ENCODE measurements around the gene PDZRN3. TPM values are rescaled to one million over a fixed set of nuclear protein-coding genes. Genes with fewer than 3 reads are reported as not detected.

The PDZRN3 gene
- total RNA-seq, 1 donor from 2014 or later: 19.8 TPM

GRCh38 chr3:73475717-73476116, 149.0 kb downstream of the PDZRN3 start:
- DNase-seq (ENCODE audit: low read depth) (no peak), FAIRE-seq (no peak)
- Histone ChIP-seq H3K4me3 (ENCODE audit: insufficient read depth, low read depth, low read length) (no peak overlapping the region), H3K4me1 (ENCODE audit: insufficient read depth, low read length) (no peaks in the 10 kb centered on the region), H3K9ac (ENCODE audit: low read length) (no peak overlapping the region), H3K27ac (ENCODE audit: low read depth, low read length) (no peak overlapping the region), H3K9me3 (ENCODE audit: insufficient read depth, low read depth, low read length) (no peaks in the 10 kb centered on the region), H4K20me1 (ENCODE audit: insufficient read depth, low read length) (no peaks in the 10 kb centered on the region), H3K4me2 (ENCODE audit: low read length) (no peak overlapping the region), H3K27me3 (ENCODE audit: insufficient read depth, low read length) (no peaks in the 10 kb centered on the region), H3K79me2 (ENCODE audit: insufficient read depth, low read length) (no peaks in the 10 kb centered on the region), H3K36me3 (ENCODE audit: insufficient read depth, low read length) (no peaks in the 10 kb centered on the region), H2AFZ (ENCODE audit: low read depth, low read length) (no peak overlapping the region)
- TF ChIP-seq, protein P1, sequence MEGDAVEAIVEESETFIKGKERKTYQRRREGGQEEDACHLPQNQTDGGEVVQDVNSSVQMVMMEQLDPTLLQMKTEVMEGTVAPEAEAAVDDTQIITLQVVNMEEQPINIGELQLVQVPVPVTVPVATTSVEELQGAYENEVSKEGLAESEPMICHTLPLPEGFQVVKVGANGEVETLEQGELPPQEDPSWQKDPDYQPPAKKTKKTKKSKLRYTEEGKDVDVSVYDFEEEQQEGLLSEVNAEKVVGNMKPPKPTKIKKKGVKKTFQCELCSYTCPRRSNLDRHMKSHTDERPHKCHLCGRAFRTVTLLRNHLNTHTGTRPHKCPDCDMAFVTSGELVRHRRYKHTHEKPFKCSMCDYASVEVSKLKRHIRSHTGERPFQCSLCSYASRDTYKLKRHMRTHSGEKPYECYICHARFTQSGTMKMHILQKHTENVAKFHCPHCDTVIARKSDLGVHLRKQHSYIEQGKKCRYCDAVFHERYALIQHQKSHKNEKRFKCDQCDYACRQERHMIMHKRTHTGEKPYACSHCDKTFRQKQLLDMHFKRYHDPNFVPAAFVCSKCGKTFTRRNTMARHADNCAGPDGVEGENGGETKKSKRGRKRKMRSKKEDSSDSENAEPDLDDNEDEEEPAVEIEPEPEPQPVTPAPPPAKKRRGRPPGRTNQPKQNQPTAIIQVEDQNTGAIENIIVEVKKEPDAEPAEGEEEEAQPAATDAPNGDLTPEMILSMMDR (IDR thresholded peaks at IDR 0.05; ENCODE audit: insufficient read depth, low read depth, low read length): no peak
- no peak for TF ChIP-seq EZH2 (IDR thresholded peaks at IDR 0.05; ENCODE audit: insufficient read depth, low read length)
- Mint-ChIP-seq H3K36me3 (ENCODE audit: low read depth, unreplicated experiment) (peaks cover 6% of the 10 kb centered on the region), H3K27ac (ENCODE audit: unreplicated experiment) (no peak overlapping the region), H3K9me3 (ENCODE audit: unreplicated experiment) (peaks cover 1% of the 10 kb centered on the region), H3K27me3 (ENCODE audit: low read depth, unreplicated experiment) (no peaks in the 10 kb centered on the region), H3K4me1 (ENCODE audit: low read depth, unreplicated experiment) (peaks cover 7% of the 10 kb centered on the region), H3K4me3 (ENCODE audit: unreplicated experiment) (no peak overlapping the region)

GRCh38 chr3:73475175-73475574, 149.6 kb downstream of the PDZRN3 start:
- Histone ChIP-seq H2AFZ (ENCODE audit: low read depth, low read length) (no peak overlapping the region), H3K4me2 (ENCODE audit: low read length) (no peak overlapping the region), H3K27ac (ENCODE audit: low read depth, low read length) (no peak overlapping the region), H3K4me3 (ENCODE audit: insufficient read depth, low read depth, low read length) (no peak overlapping the region), H3K4me1 (ENCODE audit: insufficient read depth, low read length) (no peaks in the 10 kb centered on the region), H3K9ac (ENCODE audit: low read length) (no peak overlapping the region), H3K79me2 (ENCODE audit: insufficient read depth, low read length) (no peaks in the 10 kb centered on the region), H3K27me3 (ENCODE audit: insufficient read depth, low read length) (no peaks in the 10 kb centered on the region), H3K36me3 (ENCODE audit: insufficient read depth, low read length) (no peaks in the 10 kb centered on the region), H4K20me1 (ENCODE audit: insufficient read depth, low read length) (no peaks in the 10 kb centered on the region), H3K9me3 (ENCODE audit: insufficient read depth, low read depth, low read length) (no peaks in the 10 kb centered on the region)
- no peak for FAIRE-seq
- TF ChIP-seq, protein P1 (IDR thresholded peaks at IDR 0.05; ENCODE audit: insufficient read depth, low read depth, low read length): no peak
- no peak for TF ChIP-seq EZH2 (IDR thresholded peaks at IDR 0.05; ENCODE audit: insufficient read depth, low read length)
- peaks cover 4% of the 10 kb centered on the region for H3K4me1 Mint-ChIP-seq (ENCODE audit: low read depth, unreplicated experiment)
- DNase-seq (ENCODE audit: low read depth): no peak
- no peaks in the 10 kb centered on the region for H3K27me3 Mint-ChIP-seq (ENCODE audit: low read depth, unreplicated experiment)
- peaks cover 1% of the 10 kb centered on the region for H3K9me3 Mint-ChIP-seq (ENCODE audit: unreplicated experiment)
- peaks cover 6% of the 10 kb centered on the region for H3K36me3 Mint-ChIP-seq (ENCODE audit: low read depth, unreplicated experiment)
- no peak overlapping the region for H3K27ac Mint-ChIP-seq (ENCODE audit: unreplicated experiment)
- H3K4me3 Mint-ChIP-seq (ENCODE audit: unreplicated experiment): no peak overlapping the region

DNA sequence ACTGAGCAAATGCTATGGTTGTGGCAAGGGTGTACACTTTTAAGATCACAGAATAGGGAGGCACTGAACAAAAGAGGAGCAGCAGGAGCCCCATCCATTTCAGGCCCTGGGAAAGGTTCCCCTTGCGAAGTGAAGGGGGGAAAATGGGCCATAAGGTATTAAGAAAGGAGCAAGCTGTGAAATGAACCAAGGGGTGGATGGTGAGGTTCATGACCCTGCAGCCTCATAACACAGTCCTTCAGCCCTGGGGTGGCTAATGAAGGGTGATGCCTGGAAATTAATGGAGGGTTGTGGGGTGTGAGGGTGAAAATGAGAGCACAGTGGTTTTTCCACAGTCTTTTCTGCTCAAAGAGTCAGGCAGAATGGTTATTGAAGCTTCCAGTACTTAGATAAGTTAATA, 150.1 kb downstream of the PDZRN3 start:
- Histone ChIP-seq H3K4me3 (ENCODE audit: insufficient read depth, low read depth, low read length) (no peak overlapping the region), H3K4me1 (ENCODE audit: insufficient read depth, low read length) (no peaks in the 10 kb centered on the region), H3K27me3 (ENCODE audit: insufficient read depth, low read length) (no peaks in the 10 kb centered on the region), H3K9me3 (ENCODE audit: insufficient read depth, low read depth, low read length) (no peaks in the 10 kb centered on the region), H3K36me3 (ENCODE audit: insufficient read depth, low read length) (no peaks in the 10 kb centered on the region), H3K4me2 (ENCODE audit: low read length) (no peak overlapping the region), H3K9ac (ENCODE audit: low read length) (no peak overlapping the region), H3K27ac (ENCODE audit: low read depth, low read length) (no peak overlapping the region), H2AFZ (ENCODE audit: low read depth, low read length) (no peak overlapping the region), H4K20me1 (ENCODE audit: insufficient read depth, low read length) (no peaks in the 10 kb centered on the region), H3K79me2 (ENCODE audit: insufficient read depth, low read length) (no peaks in the 10 kb centered on the region)
- Mint-ChIP-seq H3K36me3 (ENCODE audit: low read depth, unreplicated experiment) (peaks cover 6% of the 10 kb centered on the region), H3K27me3 (ENCODE audit: low read depth, unreplicated experiment) (no peaks in the 10 kb centered on the region), H3K9me3 (ENCODE audit: unreplicated experiment) (peaks cover 1% of the 10 kb centered on the region), H3K4me1 (ENCODE audit: low read depth, unreplicated experiment) (peaks cover 2% of the 10 kb centered on the region), H3K4me3 (ENCODE audit: unreplicated experiment) (no peak overlapping the region), H3K27ac (ENCODE audit: unreplicated experiment) (no peak overlapping the region)
- FAIRE-seq (no peak), DNase-seq (ENCODE audit: low read depth) (no peak)
- TF ChIP-seq EZH2 (IDR thresholded peaks at IDR 0.05; ENCODE audit: insufficient read depth, low read length): no peak
- TF ChIP-seq, protein P1 (IDR thresholded peaks at IDR 0.05; ENCODE audit: insufficient read depth, low read depth, low read length): no peak

All from astrocyte (in vitro differentiated cells and primary cell).